Activated T-helper 17 cell treated with anti-CD3 and anti-CD28 coated beads, Interleukin-2, amount 50 U/mL, for 72 hours (primary cell): ENCODE measurements around the gene OSBPL3. TPM values are rescaled to one million over a fixed set of nuclear protein-coding genes. Genes with fewer than 3 reads are reported as not detected.
"Not testable (repeated sequence)": the region's sequence is repeated elsewhere in the genome, so short reads cannot be mapped to it uniquely, and the experiment has no call there.

Experiments used
- ATAC-seq: fragments of 150-1000 bp; cut with Tn5 transposase; replicated peaks from 2 replicates; pipeline ENCODE4 v1.10.0; 2021; ENCODE audit warnings: mild to moderate bottlenecking, moderate library complexity
- H3K27ac Mint-ChIP-seq: one replicate; pipeline ENCODE4 v1.8.0; 2022; ENCODE audit warnings: mixed read lengths
- H3K27me3 Mint-ChIP-seq: one replicate; pipeline ENCODE4 v1.8.0; 2022; ENCODE audit warnings: mixed read lengths
- H3K36me3 Mint-ChIP-seq: one replicate; pipeline ENCODE4 v1.8.0; 2022; ENCODE audit warnings: low read depth, mild to moderate bottlenecking, mixed read lengths
- H3K4me1 Mint-ChIP-seq: one replicate; pipeline ENCODE4 v1.8.0; 2022; ENCODE audit warnings: mixed read lengths
- H3K4me3 Mint-ChIP-seq: one replicate; pipeline ENCODE4 v1.8.0; 2022; ENCODE audit warnings: mild to moderate bottlenecking, mixed read lengths
- H3K9me3 Mint-ChIP-seq: one replicate; pipeline ENCODE4 v1.8.0; 2022; ENCODE audit warnings: mixed read lengths
- total RNA-seq, 2 donors: library from RNA; stranded (reverse); gene quantifications; one replicate each; pipeline ENCODE4 v1.2.3, GENCODE V29; 2022

The OSBPL3 gene
- total RNA-seq, 2 donors from 2014 or later, result 57.6 to 70.6 TPM

GRCh38 chr7:24911213-24911603 lies 68.8 kb downstream of the OSBPL3 start:
- peak; percentile 7 for ATAC-seq
- H3K27ac Mint-ChIP-seq, result peak overlapping the region; percentile 89
- H3K36me3 Mint-ChIP-seq, result peaks cover 23% of the 10 kb centered on the region
- peaks cover 49% of the 10 kb centered on the region for H3K4me1 Mint-ChIP-seq
- H3K4me3 Mint-ChIP-seq, result peak overlapping the region; percentile 76
- H3K27me3 Mint-ChIP-seq, result no peaks in the 10 kb centered on the region
- H3K9me3 Mint-ChIP-seq, result no peaks in the 10 kb centered on the region

- H3K36me3 Mint-ChIP-seq, result peaks cover 21% of the 10 kb centered on the region
- H3K9me3 Mint-ChIP-seq, result no peaks in the 10 kb centered on the region
- peaks cover 44% of the 10 kb centered on the region for H3K4me1 Mint-ChIP-seq
- ATAC-seq, result no peak
- peak overlapping the region; percentile 76 for H3K4me3 Mint-ChIP-seq
- H3K27ac Mint-ChIP-seq, result peak overlapping the region; percentile 89
- no peaks in the 10 kb centered on the region for H3K27me3 Mint-ChIP-seq
These were observed 69.3 kb downstream of the OSBPL3 start for GRCh38 chr7:24910551-24911212.

GRCh38 chr7:24908727-24909126 lies 71.3 kb downstream of the OSBPL3 start:
- peaks cover 13% of the 10 kb centered on the region for H3K36me3 Mint-ChIP-seq
- H3K27me3 Mint-ChIP-seq, result no peaks in the 10 kb centered on the region
- H3K4me3 Mint-ChIP-seq, result no peak overlapping the region
- H3K27ac Mint-ChIP-seq, result no peak overlapping the region
- H3K4me1 Mint-ChIP-seq, result peaks cover 34% of the 10 kb centered on the region
- no peaks in the 10 kb centered on the region for H3K9me3 Mint-ChIP-seq
- ATAC-seq, result no peak

GRCh38 chr7:24908166-24908565 lies 71.8 kb downstream of the OSBPL3 start:
- no peak for ATAC-seq
- Mint-ChIP-seq H3K27me3 (no peaks in the 10 kb centered on the region), H3K4me1 (peaks cover 32% of the 10 kb centered on the region), H3K36me3 (peaks cover 13% of the 10 kb centered on the region), H3K9me3 (no peaks in the 10 kb centered on the region), H3K27ac (no peak overlapping the region), H3K4me3 (no peak overlapping the region)

GRCh38 chr7:24907311-24907886 lies 72.6 kb downstream of the OSBPL3 start:
- H3K27me3 Mint-ChIP-seq, result no peaks in the 10 kb centered on the region
- ATAC-seq, result peak; percentile 82
- H3K9me3 Mint-ChIP-seq, result no peaks in the 10 kb centered on the region
- H3K27ac Mint-ChIP-seq, result no peak overlapping the region
- peaks cover 31% of the 10 kb centered on the region for H3K4me1 Mint-ChIP-seq
- H3K4me3 Mint-ChIP-seq, result no peak overlapping the region
- H3K36me3 Mint-ChIP-seq, result peaks cover 16% of the 10 kb centered on the region

GRCh38 chr7:24905996-24906770 lies 73.8 kb downstream of the OSBPL3 start:
- no peak overlapping the region for H3K27ac Mint-ChIP-seq

GRCh38 chr7:24903992-24904391 lies 76.0 kb downstream of the OSBPL3 start:
- peaks cover 33% of the 10 kb centered on the region for H3K4me1 Mint-ChIP-seq
- not testable (repeated sequence) for H3K9me3 Mint-ChIP-seq, ATAC-seq, H3K4me3 Mint-ChIP-seq, H3K27me3 Mint-ChIP-seq, H3K27ac Mint-ChIP-seq
- peaks cover 11% of the 10 kb centered on the region for H3K36me3 Mint-ChIP-seq

More at GRCh38 chr7:24905996-24906770, 73.8 kb downstream of the OSBPL3 start:
- Mint-ChIP-seq H3K36me3 (peaks cover 16% of the 10 kb centered on the region), H3K9me3 (no peaks in the 10 kb centered on the region), H3K4me3 (no peak overlapping the region), H3K4me1 (peaks cover 33% of the 10 kb centered on the region), H3K27me3 (no peaks in the 10 kb centered on the region)
- ATAC-seq, result peak; percentile 54

- Mint-ChIP-seq H3K27ac (peak overlapping the region; percentile 28), H3K4me1 (peaks cover 37% of the 10 kb centered on the region), H3K27me3 (no peaks in the 10 kb centered on the region), H3K36me3 (peaks cover 11% of the 10 kb centered on the region), H3K4me3 (no peak overlapping the region), H3K9me3 (no peaks in the 10 kb centered on the region)
- no peak for ATAC-seq
These were observed 76.4 kb downstream of the OSBPL3 start for GRCh38 chr7:24903559-24903958.

- Mint-ChIP-seq H3K9me3 (no peaks in the 10 kb centered on the region), H3K27me3 (no peaks in the 10 kb centered on the region), H3K27ac (peak overlapping the region; percentile 28), H3K36me3 (peaks cover 11% of the 10 kb centered on the region), H3K4me1 (peaks cover 41% of the 10 kb centered on the region), H3K4me3 (no peak overlapping the region)
- ATAC-seq, result no peak
These were observed 77.0 kb downstream of the OSBPL3 start for GRCh38 chr7:24902931-24903330.

- no peaks in the 10 kb centered on the region for H3K27me3 Mint-ChIP-seq
- ATAC-seq, result no peak
- no peak overlapping the region for H3K27ac Mint-ChIP-seq
- no peaks in the 10 kb centered on the region for H3K9me3 Mint-ChIP-seq
- peaks cover 11% of the 10 kb centered on the region for H3K36me3 Mint-ChIP-seq
- H3K4me3 Mint-ChIP-seq, result no peak overlapping the region
- peaks cover 41% of the 10 kb centered on the region for H3K4me1 Mint-ChIP-seq
These were observed 77.7 kb downstream of the OSBPL3 start for GRCh38 chr7:24902276-24902675.

GRCh38 chr7:24899905-24900304 lies 80.1 kb downstream of the OSBPL3 start:
- H3K4me3 Mint-ChIP-seq, result peak overlapping the region; percentile 16
- H3K4me1 Mint-ChIP-seq, result peaks cover 54% of the 10 kb centered on the region
- H3K36me3 Mint-ChIP-seq, result peaks cover 5% of the 10 kb centered on the region
- no peaks in the 10 kb centered on the region for H3K27me3 Mint-ChIP-seq
- no peaks in the 10 kb centered on the region for H3K9me3 Mint-ChIP-seq
- no peak for ATAC-seq
- H3K27ac Mint-ChIP-seq, result no peak overlapping the region

GRCh38 chr7:24899161-24899560 lies 80.8 kb downstream of the OSBPL3 start:
- peaks cover 60% of the 10 kb centered on the region for H3K4me1 Mint-ChIP-seq
- ATAC-seq, result peak; percentile 47
- H3K4me3 Mint-ChIP-seq, result peak overlapping the region; percentile 55
- H3K36me3 Mint-ChIP-seq, result peaks cover 4% of the 10 kb centered on the region
- H3K27me3 Mint-ChIP-seq, result no peaks in the 10 kb centered on the region
- no peaks in the 10 kb centered on the region for H3K9me3 Mint-ChIP-seq
- peak overlapping the region; percentile 32 for H3K27ac Mint-ChIP-seq

GRCh38 chr7:24898691-24899090 lies 81.3 kb downstream of the OSBPL3 start:
- peaks cover 62% of the 10 kb centered on the region for H3K4me1 Mint-ChIP-seq
- peak; percentile 93 for ATAC-seq

GRCh38 chr7:24896031-24896501 lies 83.9 kb downstream of the OSBPL3 start:
- Mint-ChIP-seq H3K27me3 (no peaks in the 10 kb centered on the region), H3K4me1 (peaks cover 50% of the 10 kb centered on the region), H3K27ac (peak overlapping the region; percentile 20), H3K9me3 (no peaks in the 10 kb centered on the region), H3K4me3 (peak overlapping the region; percentile 41), H3K36me3 (peaks cover 15% of the 10 kb centered on the region)
- peak; percentile 58 for ATAC-seq

More at GRCh38 chr7:24898691-24899090, 81.3 kb downstream of the OSBPL3 start:
- Mint-ChIP-seq H3K4me3 (peak overlapping the region; percentile 55), H3K36me3 (peaks cover 4% of the 10 kb centered on the region), H3K27ac (peak overlapping the region; percentile 32), H3K9me3 (no peaks in the 10 kb centered on the region), H3K27me3 (no peaks in the 10 kb centered on the region)
